Right atrium auricular region (tissue), 2 donors: ENCODE measurements around the gene WSB2. TPM values are rescaled to one million over a fixed set of nuclear protein-coding genes. Genes with fewer than 3 reads are reported as not detected.

ENCODE experiments used
- DNase-seq: peaks from one replicate; pipeline ENCODE4 v3.0.0-alpha.2; 2019; ENCODE audit warnings: low spot score
- H3K27ac ChIP-seq, 2 donors: fragments of 200-600 bp; sonication (generic); 1 replicate in 1 of 2; 2 replicates in 1 of 2; pipeline ENCODE4 v1.5.1; 2016 to 2019
- H3K27me3 ChIP-seq, 2 donors: fragments of 200-600 bp; sonication (generic); one replicate each; pipeline versions ENCODE4 v1.5.1 to v1.6.0; 2017 to 2019
- H3K36me3 ChIP-seq: fragments of 200-600 bp; sonication (generic); one replicate; pipeline ENCODE4 v1.5.1; 2016
- H3K4me1 ChIP-seq, 2 donors: fragments of 200-600 bp; sonication (generic); one replicate each; pipeline versions ENCODE4 v1.5.1 to v1.6.0; 2017 to 2019
- H3K4me3 ChIP-seq, 2 donors: fragments of 200-600 bp; sonication (generic); 1 replicate in 1 of 2; 2 replicates in 1 of 2; pipeline ENCODE4 v1.5.1; 2017 to 2019; ENCODE audit warnings: mild to moderate bottlenecking in 1 of 2, moderate library complexity in 1 of 2
- H3K9me3 ChIP-seq, 2 donors: fragments of 200-600 bp; sonication (generic); one replicate each; pipeline ENCODE4 v1.5.1; 2019
- total RNA-seq, 2 donors: library from RNA; depleted of rRNA; stranded (reverse); fragments of >200 nt; gene quantifications; one replicate each; pipeline ENCODE4 v1.1.0, GENCODE V29; 2016
- TF ChIP-seq, protein P1 (sequence below), 2 donors: fragments of 200-600 bp; sonication (generic); IDR thresholded peaks; one replicate each; pipeline ENCODE4 v1.5.1; 2019; ENCODE audit warnings: antibody characterized with exemption in 2 of 2

WSB2 gene
- total RNA-seq, 2 donors from 2014 or later = 72.3 to 86.3 TPM

DNA sequence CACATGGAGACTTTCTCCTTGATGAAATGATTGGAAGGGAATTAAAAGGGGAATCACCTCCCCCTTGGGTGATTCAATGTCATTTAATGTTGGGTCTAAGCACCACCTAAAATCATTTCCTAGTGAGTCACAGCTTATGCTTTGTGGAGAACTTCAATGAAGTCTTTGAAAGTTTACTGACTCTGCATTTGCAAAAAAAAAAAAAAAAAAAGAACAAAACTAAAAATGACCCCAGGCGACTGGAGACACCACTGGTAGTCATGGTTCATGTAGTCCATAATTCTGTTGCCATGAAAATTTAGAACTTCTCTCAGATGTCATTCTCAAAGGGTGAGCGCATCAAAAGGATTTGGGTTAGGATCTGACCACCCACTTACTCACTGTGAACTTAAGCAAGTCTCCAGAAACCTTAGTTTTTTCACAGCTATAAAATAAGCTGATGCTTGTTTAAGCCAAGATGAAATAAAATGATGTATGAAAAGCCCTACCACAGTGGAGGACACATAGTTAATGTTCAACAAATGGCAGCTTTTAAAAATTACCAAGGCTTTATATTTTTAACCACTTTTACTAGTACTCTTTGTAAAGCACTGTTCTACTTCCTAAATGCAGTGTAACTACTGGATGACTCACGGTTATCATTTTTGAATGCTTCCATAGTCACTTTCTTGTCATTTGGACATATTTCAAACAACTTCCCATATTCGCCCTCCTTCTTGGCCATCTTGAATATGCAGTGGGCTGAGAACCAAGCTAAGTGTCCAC, 74.1 kb downstream of the WSB2 start:
- Histone ChIP-seq H3K27ac (no peak overlapping the region), H3K27me3 (no peaks in the 10 kb centered on the region), H3K4me3 (no peak overlapping the region), H3K4me1 (no peaks in the 10 kb centered on the region), H3K36me3 (no peaks in the 10 kb centered on the region), H3K9me3 (no peaks in the 10 kb centered on the region)
- DNase-seq = no peak
- TF ChIP-seq, protein P1, sequence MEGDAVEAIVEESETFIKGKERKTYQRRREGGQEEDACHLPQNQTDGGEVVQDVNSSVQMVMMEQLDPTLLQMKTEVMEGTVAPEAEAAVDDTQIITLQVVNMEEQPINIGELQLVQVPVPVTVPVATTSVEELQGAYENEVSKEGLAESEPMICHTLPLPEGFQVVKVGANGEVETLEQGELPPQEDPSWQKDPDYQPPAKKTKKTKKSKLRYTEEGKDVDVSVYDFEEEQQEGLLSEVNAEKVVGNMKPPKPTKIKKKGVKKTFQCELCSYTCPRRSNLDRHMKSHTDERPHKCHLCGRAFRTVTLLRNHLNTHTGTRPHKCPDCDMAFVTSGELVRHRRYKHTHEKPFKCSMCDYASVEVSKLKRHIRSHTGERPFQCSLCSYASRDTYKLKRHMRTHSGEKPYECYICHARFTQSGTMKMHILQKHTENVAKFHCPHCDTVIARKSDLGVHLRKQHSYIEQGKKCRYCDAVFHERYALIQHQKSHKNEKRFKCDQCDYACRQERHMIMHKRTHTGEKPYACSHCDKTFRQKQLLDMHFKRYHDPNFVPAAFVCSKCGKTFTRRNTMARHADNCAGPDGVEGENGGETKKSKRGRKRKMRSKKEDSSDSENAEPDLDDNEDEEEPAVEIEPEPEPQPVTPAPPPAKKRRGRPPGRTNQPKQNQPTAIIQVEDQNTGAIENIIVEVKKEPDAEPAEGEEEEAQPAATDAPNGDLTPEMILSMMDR (IDR thresholded peaks at IDR 0.05) = no peak

GRCh38 chr12:117985182-117985581, 75.8 kb downstream of the WSB2 start:
- H3K9me3 ChIP-seq = no peaks in the 10 kb centered on the region
- no peaks in the 10 kb centered on the region for H3K36me3 ChIP-seq
- no peak for DNase-seq
- H3K27me3 ChIP-seq = no peaks in the 10 kb centered on the region
- TF ChIP-seq, protein P1 (IDR thresholded peaks at IDR 0.05) = no peak
- no peaks in the 10 kb centered on the region for H3K4me1 ChIP-seq
- no peak overlapping the region for H3K27ac ChIP-seq
- H3K4me3 ChIP-seq = no peak overlapping the region

Other genes starting within 250 kb of the WSB2 start
- gene KSR2, start 92.2 kb downstream of the WSB2 start, total RNA-seq = under 1 TPM; 0.07 to 0.08 TPM
- 1 to 10 TPM; 4.0 to 5.8 TPM for gene RFC5, start 44.5 kb downstream of the WSB2 start, total RNA-seq
- gene VSIG10, start 42.8 kb upstream of the WSB2 start, total RNA-seq = 10 to 100 TPM; 11.0 to 12.4 TPM
- gene PEBP1, start 74.9 kb upstream of the WSB2 start, total RNA-seq = 100 to 1,000 TPM; 428 to 539 TPM